OCI-LY1 (cell line): ENCODE data around the gene LIMD2.

Source experiments
- H2AFZ ChIP-seq: fragments of 200-600 bp; sonication (generic), shearing (Covaris generic); 2 replicates; pipeline ENCODE4 v1.6.0; 2014; ENCODE audit warnings: antibody characterized with exemption, mild to moderate bottlenecking, low read length
- H3F3A ChIP-seq: fragments of 200-600 bp; sonication (generic), shearing (Covaris generic); 2 replicates; pipeline ENCODE4 v1.6.0; 2014; ENCODE audit warnings: mild to moderate bottlenecking, antibody characterized with exemption, low read length, moderate library complexity; ENCODE audit not compliant: insufficient read depth
- H3K27ac ChIP-seq: fragments of 200-600 bp; sonication (generic); 2 replicates; pipeline ENCODE4 v1.5.1; 2014; ENCODE audit warnings: low read length, mixed run types, mild to moderate bottlenecking, low read depth; ENCODE audit not compliant: poor library complexity, severe bottlenecking
- H3K27me3 ChIP-seq: fragments of 200-600 bp; sonication (generic); 2 replicates; pipeline ENCODE4 v1.6.0; 2014; ENCODE audit warnings: antibody characterized with exemption, mild to moderate bottlenecking, low read length, moderate library complexity; ENCODE audit not compliant: insufficient read depth
- H3K36me3 ChIP-seq: fragments of 200-600 bp; sonication (generic); 2 replicates; pipeline ENCODE4 v1.6.1; 2014; ENCODE audit warnings: mild to moderate bottlenecking, antibody characterized with exemption, low read length, moderate library complexity, mixed read lengths; ENCODE audit not compliant: insufficient read depth
- H3K4me1 ChIP-seq: fragments of 200-600 bp; sonication (generic); 2 replicates; pipeline ENCODE4 v1.5.1; 2014; ENCODE audit warnings: mild to moderate bottlenecking, low read length, moderate library complexity; ENCODE audit not compliant: insufficient read depth, severe bottlenecking
- H3K4me2 ChIP-seq: fragments of 200-600 bp; sonication (generic), shearing (Covaris generic); 2 replicates; pipeline ENCODE4 v1.6.1; 2014; ENCODE audit warnings: low read length
- H3K4me3 ChIP-seq: fragments of 200-600 bp; sonication (generic); 2 replicates; pipeline ENCODE4 v1.5.1; 2014; ENCODE audit warnings: low read length, low read depth, mild to moderate bottlenecking, mixed read lengths; ENCODE audit not compliant: poor library complexity, severe bottlenecking
- H3K79me2 ChIP-seq: fragments of 200-600 bp; shearing (Covaris generic); 2 replicates; pipeline ENCODE4 v1.6.1; 2016; ENCODE audit warnings: mixed run types, low read length, mixed read lengths; ENCODE audit not compliant: insufficient read depth
- H3K9ac ChIP-seq: fragments of 200-600 bp; sonication (generic), shearing (Covaris generic); 2 replicates; pipeline ENCODE4 v1.6.1; 2014; ENCODE audit warnings: mild to moderate bottlenecking, low read length, mixed read lengths
- H3K9me2 ChIP-seq: fragments of 200-600 bp; sonication (generic), shearing (Covaris generic); 2 replicates; pipeline ENCODE4 v1.6.1; 2014; ENCODE audit warnings: low read depth, mild to moderate bottlenecking, low read length, mixed read lengths
- H3K9me3 ChIP-seq: fragments of 200-600 bp; shearing (Covaris generic); 2 replicates; pipeline ENCODE4 v1.6.1; 2014; ENCODE audit warnings: low read length, mixed read lengths
- H4K20me1 ChIP-seq: fragments of 200-600 bp; sonication (generic), shearing (Covaris generic); 2 replicates; pipeline ENCODE4 v1.6.0; 2016; ENCODE audit warnings: mild to moderate bottlenecking, low read length; ENCODE audit not compliant: insufficient read depth
- EZH2 ChIP-seq: fragments of 200-600 bp; sonication (generic), shearing (Covaris generic); IDR thresholded peaks from 2 replicates; pipeline ENCODE4 v1.8.0; 2017; ENCODE audit warnings: borderline replicate concordance, mixed run types, mild to moderate bottlenecking, antibody characterized with exemption, low read length, moderate library complexity, mixed read lengths
- TF ChIP-seq, protein P1 (sequence below): fragments of 200-600 bp; sonication (generic), shearing (Covaris generic); IDR thresholded peaks from 2 replicates; pipeline ENCODE4 v1.5.1; 2017; ENCODE audit warnings: mild to moderate bottlenecking, antibody characterized with exemption, low read length, moderate library complexity, mixed read lengths

LIMD2 gene

GRCh38 chr17:63699638-63700527 is at the start of gene LIMD2:
LIMD2 (minus strand) TSS chr17:63700125; CDS start chr17:63699298, 827 bp downstream.
- Histone ChIP-seq H3K36me3 (peaks cover 58% of the 10 kb centered on the region), H4K20me1 (no peaks in the 10 kb centered on the region), H2AFZ (no peak within 1 kb of the TSS), H3K9ac (peak within 1 kb of the TSS; percentile 98), H3K4me2 (peak within 1 kb of the TSS; percentile 92), H3K4me3 (peak within 1 kb of the TSS; percentile 93), H3K9me3 (no peaks in the 10 kb centered on the region), H3K4me1 (peaks cover 77% of the 10 kb centered on the region), H3F3A (no peaks in the 10 kb centered on the region), H3K79me2 (no peaks in the 10 kb centered on the region), H3K9me2 (no peaks in the 10 kb centered on the region), H3K27me3 (no peaks in the 10 kb centered on the region), H3K27ac (peak within 1 kb of the TSS; percentile 98)
- no peak for TF ChIP-seq EZH2
- TF ChIP-seq, protein P1, sequence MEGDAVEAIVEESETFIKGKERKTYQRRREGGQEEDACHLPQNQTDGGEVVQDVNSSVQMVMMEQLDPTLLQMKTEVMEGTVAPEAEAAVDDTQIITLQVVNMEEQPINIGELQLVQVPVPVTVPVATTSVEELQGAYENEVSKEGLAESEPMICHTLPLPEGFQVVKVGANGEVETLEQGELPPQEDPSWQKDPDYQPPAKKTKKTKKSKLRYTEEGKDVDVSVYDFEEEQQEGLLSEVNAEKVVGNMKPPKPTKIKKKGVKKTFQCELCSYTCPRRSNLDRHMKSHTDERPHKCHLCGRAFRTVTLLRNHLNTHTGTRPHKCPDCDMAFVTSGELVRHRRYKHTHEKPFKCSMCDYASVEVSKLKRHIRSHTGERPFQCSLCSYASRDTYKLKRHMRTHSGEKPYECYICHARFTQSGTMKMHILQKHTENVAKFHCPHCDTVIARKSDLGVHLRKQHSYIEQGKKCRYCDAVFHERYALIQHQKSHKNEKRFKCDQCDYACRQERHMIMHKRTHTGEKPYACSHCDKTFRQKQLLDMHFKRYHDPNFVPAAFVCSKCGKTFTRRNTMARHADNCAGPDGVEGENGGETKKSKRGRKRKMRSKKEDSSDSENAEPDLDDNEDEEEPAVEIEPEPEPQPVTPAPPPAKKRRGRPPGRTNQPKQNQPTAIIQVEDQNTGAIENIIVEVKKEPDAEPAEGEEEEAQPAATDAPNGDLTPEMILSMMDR = no peak

DNA sequence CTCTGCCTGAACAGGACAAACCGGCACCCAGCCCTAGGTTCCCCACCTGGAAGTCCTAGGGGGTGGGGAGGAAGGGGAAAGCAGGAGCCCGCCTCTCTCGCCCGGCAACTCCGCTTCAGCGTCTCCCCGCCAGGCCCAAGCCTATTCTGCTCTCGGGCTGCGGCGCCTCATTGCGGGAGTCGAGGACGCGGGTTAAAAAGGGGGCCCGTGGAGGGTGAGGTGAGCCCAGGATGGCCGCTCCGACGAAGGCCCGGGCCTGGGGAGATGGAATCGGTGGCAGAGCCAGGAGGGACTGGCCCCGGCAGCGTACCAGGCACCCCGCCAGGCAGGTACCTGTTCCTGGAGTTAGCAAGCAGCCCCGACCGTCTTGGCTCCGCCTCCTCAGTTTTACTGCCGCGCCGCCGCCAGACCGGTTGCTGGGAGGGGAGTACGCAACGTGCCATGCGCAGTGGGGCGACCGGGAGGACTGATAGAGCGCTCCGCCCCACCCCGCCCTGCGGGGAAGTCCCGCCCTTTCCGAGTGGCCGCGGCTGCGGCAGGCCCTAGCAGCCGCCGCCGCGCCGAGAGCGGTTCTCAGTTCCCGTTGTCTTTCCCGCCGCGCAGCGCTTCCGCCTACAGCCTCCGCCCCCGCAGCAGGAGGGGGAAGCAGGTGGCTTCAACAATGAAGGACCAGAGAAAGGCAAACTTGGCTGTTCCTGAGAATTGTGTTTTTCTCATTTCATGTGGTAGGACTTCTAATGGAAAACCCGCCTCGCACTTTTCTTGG is 41.7 kb upstream of the LIMD2 start, which contains the start of gene STRADA:
TSS of gene STRADA (minus strand) at position 392 of the 766 bp plus-strand sequence. CDS start 13,430 bp downstream, outside the sequence.
- peak within 1 kb of the TSS; percentile 95 for H3K27ac ChIP-seq
- peaks cover 11% of the 10 kb centered on the region; the same call in 1 of the 2 replicates for H3K79me2 ChIP-seq
- no peaks in the 10 kb centered on the region for H3K9me3 ChIP-seq
- H4K20me1 ChIP-seq = no peaks in the 10 kb centered on the region
- TF ChIP-seq, protein P1 = no peak
- TF ChIP-seq EZH2 = no peak
- no peaks in the 10 kb centered on the region for H3K9me2 ChIP-seq
- H2AFZ ChIP-seq = no peak within 1 kb of the TSS
- peaks cover 12% of the 10 kb centered on the region; the same call in 1 of the 2 replicates for H3K36me3 ChIP-seq
- H3F3A ChIP-seq = peaks cover 7% of the 10 kb centered on the region; the same call in 1 of the 2 replicates
- H3K9ac ChIP-seq = peak within 1 kb of the TSS; percentile 93
- H3K4me2 ChIP-seq = peak within 1 kb of the TSS; percentile 83
- no peaks in the 10 kb centered on the region for H3K27me3 ChIP-seq
- H3K4me1 ChIP-seq = peaks cover 40% of the 10 kb centered on the region
- H3K4me3 ChIP-seq = peak within 1 kb of the TSS; percentile 81

DNA sequence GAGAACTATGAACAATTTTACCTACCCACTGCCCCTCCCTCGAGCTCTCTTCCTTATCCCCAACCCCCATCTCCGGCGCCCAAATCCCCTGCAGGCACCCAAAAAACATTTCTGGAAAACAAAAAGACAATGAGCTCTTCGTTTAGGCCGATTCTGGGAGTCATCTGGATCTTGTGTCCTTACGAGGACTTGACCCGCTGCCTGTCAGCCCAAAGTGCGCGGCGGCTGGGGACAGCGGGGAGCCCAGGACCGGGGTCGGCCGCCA is 41.1 kb upstream of the LIMD2 start:
- Histone ChIP-seq H2AFZ (no peak overlapping the region), H3K4me3 (peak overlapping the region; percentile 81)

More for the DNA sequence above, 41.1 kb upstream of the LIMD2 start:
- Histone ChIP-seq H3K9me2 (no peaks in the 10 kb centered on the region), H3K9ac (peak overlapping the region; percentile 91), H3K27ac (peak overlapping the region; percentile 71), H3K9me3 (no peaks in the 10 kb centered on the region), H3K27me3 (no peaks in the 10 kb centered on the region), H3K79me2 (peaks cover 11% of the 10 kb centered on the region; the same call in 1 of the 2 replicates), H3K4me1 (peaks cover 40% of the 10 kb centered on the region), H3K36me3 (peaks cover 7% of the 10 kb centered on the region; the same call in 1 of the 2 replicates), H3F3A (peaks cover 6% of the 10 kb centered on the region; the same call in 1 of the 2 replicates), H3K4me2 (peak overlapping the region; percentile 79), H4K20me1 (no peaks in the 10 kb centered on the region)
- TF ChIP-seq EZH2 = no peak
- TF ChIP-seq, protein P1 = no peak
